HepG2 (cell line): ENCODE data around the gene RNF208. TPM values are rescaled to one million over a fixed set of nuclear protein-coding genes. Genes with fewer than 3 reads are reported as not detected.
A peak's percentile ranks its signal among the peaks of the same experiment; 100 is the strongest.

Experiments used
- EED ChIP-seq: sonication (generic); formaldehyde crosslinking; IDR thresholded peaks from 2 replicates; pipeline ENCODE4 v1.5.0; 2020; ENCODE audit warnings: mild to moderate bottlenecking, missing genetic modification reagents
- ESRRA ChIP-seq: sonication (generic); formaldehyde crosslinking; IDR thresholded peaks from 2 replicates; pipeline ENCODE4 v1.5.1; 2020; ENCODE audit warnings: mild to moderate bottlenecking, low read depth, missing genetic modification reagents
- GPBP1L1 ChIP-seq: sonication (generic); formaldehyde crosslinking; IDR thresholded peaks from 2 replicates; pipeline ENCODE4 v1.5.0; 2020; ENCODE audit warnings: mild to moderate bottlenecking, missing genetic modification reagents
- HNF1A ChIP-seq, 2 experiments: sonication (generic) in 1 of 2; formaldehyde crosslinking in 1 of 2; IDR thresholded peaks; 2 replicates each; pipeline versions ENCODE4 v1.4.0 to v1.6.1; 2016 to 2020; ENCODE audit warnings: borderline replicate concordance in 1 of 2, low read depth in 1 of 2, mild to moderate bottlenecking in 1 of 2, missing genetic modification reagents in 1 of 2
- ONECUT2 ChIP-seq: sonication (generic); formaldehyde crosslinking; IDR thresholded peaks from 2 replicates; pipeline ENCODE4 v1.4.0; 2020; ENCODE audit warnings: missing genetic modification reagents
- PBX2 ChIP-seq: IDR thresholded peaks from 2 replicates; pipeline ENCODE4 v1.6.1; 2016; ENCODE audit warnings: control low read depth
- THAP7 ChIP-seq: sonication (generic); formaldehyde crosslinking; IDR thresholded peaks from 2 replicates; pipeline ENCODE4 v1.8.1; 2023; ENCODE audit warnings: mild to moderate bottlenecking, missing genetic modification reagents
- TRAFD1 ChIP-seq: sonication (generic); formaldehyde crosslinking; IDR thresholded peaks from 2 replicates; pipeline ENCODE4 v1.5.1; 2020; ENCODE audit warnings: missing genetic modification reagents, mild to moderate bottlenecking, borderline replicate concordance
- ZBTB7B ChIP-seq: sonication (generic); formaldehyde crosslinking; IDR thresholded peaks from 2 replicates; pipeline ENCODE4 v1.4.0; 2020; ENCODE audit warnings: missing genetic modification reagents
- ZMYM2 ChIP-seq: sonication (generic); formaldehyde crosslinking; IDR thresholded peaks from 2 replicates; pipeline ENCODE4 v1.8.0; 2022; ENCODE audit warnings: mild to moderate bottlenecking, missing genetic modification reagents
- ZNF639 ChIP-seq: conservative IDR thresholded peaks from 2 replicates; pipeline ENCODE4 v1.6.1; 2018; ENCODE audit warnings: missing genetic modification reagents
- polyA plus RNA-seq, 8 experiments: library from polyadenylated mRNA; depleted of rRNA in 3 of 8; stranded (reverse) in 7 of 8; unstranded in 1 of 8; fragments of >200 nt; fragmentation: Illumina TruSeq in 4 of 8; extraction: Trizol in 4 of 8; gene quantifications; 2 replicates each; pipeline versions ENCODE4 v1.2.1 to v1.2.3, GENCODE V29; 2011 to 2016; ENCODE audit warnings: low read depth in 4 of 8, missing spikeins in 1 of 8, mixed read lengths in 1 of 8; ENCODE audit not compliant: insufficient read depth in 1 of 8
- total RNA-seq, 5 experiments: library from RNA; depleted of rRNA; stranded (reverse); fragments of >200 nt; fragmentation: Illumina TruSeq; extraction: Trizol; gene quantifications; 2 replicates each; pipeline ENCODE4 v1.2.3, GENCODE V29; 2016; ENCODE audit warnings: low read depth in 1 of 5

Gene RNF208
- total and polyA plus RNA-seq, 2 of the 13 experiments (the other 11 are each of a cell fraction or from before 2014, with no cell fraction given): 1.6 to 2.1 TPM

- TF ChIP-seq HNF1A (IDR thresholded peaks at IDR 0.05; ENCODE audit: low read depth) (no peak), HNF1A (CRISPR knock-in tag; IDR thresholded peaks at IDR 0.05; ENCODE audit: borderline replicate concordance) (no peak), ONECUT2 (CRISPR knock-in tag) (0 out of 2 replicates have a peak, but pooled peaks have one; percentile 9), THAP7 (CRISPR knock-in tag) (peak; percentile 47; the same call in 1 of the 2 replicates), ZBTB7B (CRISPR knock-in tag) (peak; percentile 80; the same call in 1 of the 2 replicates), EED (CRISPR knock-in tag) (no peak), GPBP1L1 (CRISPR knock-in tag) (no peak), PBX2 (CRISPR knock-in tag) (no peak), ZMYM2 (no peak), TRAFD1 (CRISPR knock-in tag) (no peak), ESRRA (CRISPR knock-in tag) (peak; percentile 62), ZNF639 (CRISPR knock-in tag) (no peak)
- TF ChIP-seq, all 625 proteins: peak for 239
Measured at GRCh38 chr9:137205126-137206069, 16.6 kb downstream of the RNF208 start, which contains the start of the genes NDOR1 and TMEM203 (continued).
